Osteocyte (in vitro differentiated cells): Measurements from ENCODE around the gene SCARF2. TPM values are rescaled to one million over a fixed set of nuclear protein-coding genes. Genes with fewer than 3 reads are reported as not detected.

Experiments
- DNase-seq: peaks from one replicate; pipeline ENCODE4 v3.0.0; 2021; ENCODE audit warnings: mixed read lengths; ENCODE audit not compliant: unreplicated experiment; ENCODE audit errors: extremely low spot score
- H3K27ac Mint-ChIP-seq: one replicate; pipeline ENCODE4 v1.8.0; 2021; ENCODE audit warnings: mild to moderate bottlenecking, mixed read lengths; ENCODE audit not compliant: unreplicated experiment
- H3K27me3 Mint-ChIP-seq: one replicate; pipeline ENCODE4 v1.8.0; 2021; ENCODE audit warnings: mixed read lengths; ENCODE audit not compliant: unreplicated experiment
- H3K36me3 Mint-ChIP-seq: one replicate; pipeline ENCODE4 v1.8.0; 2021; ENCODE audit warnings: mixed read lengths; ENCODE audit not compliant: unreplicated experiment
- H3K4me1 Mint-ChIP-seq: one replicate; pipeline ENCODE4 v1.8.0; 2021; ENCODE audit warnings: mixed read lengths; ENCODE audit not compliant: unreplicated experiment
- H3K4me3 Mint-ChIP-seq: one replicate; pipeline ENCODE4 v1.8.0; 2021; ENCODE audit warnings: mild to moderate bottlenecking, moderate library complexity, mixed read lengths; ENCODE audit not compliant: unreplicated experiment
- H3K9me3 Mint-ChIP-seq: one replicate; pipeline ENCODE4 v1.8.0; 2021; ENCODE audit warnings: mixed read lengths; ENCODE audit not compliant: unreplicated experiment
- CTCF ChIP-seq: fragments of 200-600 bp; sonication (generic); IDR thresholded peaks from 2 replicates; pipeline ENCODE4 v1.5.0; 2021; ENCODE audit warnings: antibody characterized with exemption, mild to moderate bottlenecking, moderate library complexity
- total RNA-seq: library from RNA; stranded (reverse); gene quantifications from 2 replicates; pipeline ENCODE4 v1.2.1, GENCODE V29; 2021

Gene SCARF2
- total RNA-seq, 1 donor from 2014 or later = 50.8 TPM

- peaks cover 26% of the 10 kb centered on the region for H3K27me3 Mint-ChIP-seq
- H3K4me1 Mint-ChIP-seq = peaks cover 15% of the 10 kb centered on the region
- H3K4me3 Mint-ChIP-seq = no peak overlapping the region
- no peaks in the 10 kb centered on the region for H3K36me3 Mint-ChIP-seq
- H3K27ac Mint-ChIP-seq = no peak overlapping the region
- no peak for TF ChIP-seq CTCF
- peaks cover 6% of the 10 kb centered on the region for H3K9me3 Mint-ChIP-seq
- no peak for DNase-seq
Observed at GRCh38 chr22:20390394-20390907, 47.2 kb downstream of the SCARF2 start.

GRCh38 chr22:20389288-20389687 lies 48.3 kb downstream of the SCARF2 start:
- DNase-seq = no peak
- Mint-ChIP-seq H3K36me3 (no peaks in the 10 kb centered on the region), H3K9me3 (peaks cover 6% of the 10 kb centered on the region), H3K27ac (no peak overlapping the region), H3K27me3 (peaks cover 29% of the 10 kb centered on the region), H3K4me1 (peaks cover 4% of the 10 kb centered on the region), H3K4me3 (no peak overlapping the region)
- TF ChIP-seq CTCF = no peak

GRCh38 chr22:20388200-20388599 lies 49.4 kb downstream of the SCARF2 start:
- Mint-ChIP-seq H3K27ac (no peak overlapping the region), H3K4me3 (no peak overlapping the region), H3K4me1 (no peaks in the 10 kb centered on the region), H3K27me3 (peaks cover 38% of the 10 kb centered on the region), H3K9me3 (peaks cover 6% of the 10 kb centered on the region), H3K36me3 (no peaks in the 10 kb centered on the region)
- TF ChIP-seq CTCF = no peak
- no peak for DNase-seq

GRCh38 chr22:20386972-20387371 lies 50.7 kb downstream of the SCARF2 start:
- TF ChIP-seq CTCF = no peak
- DNase-seq = no peak
- Mint-ChIP-seq H3K27me3 (peaks cover 46% of the 10 kb centered on the region), H3K36me3 (no peaks in the 10 kb centered on the region), H3K27ac (no peak overlapping the region), H3K9me3 (peaks cover 6% of the 10 kb centered on the region), H3K4me1 (no peaks in the 10 kb centered on the region), H3K4me3 (no peak overlapping the region)

- no peaks in the 10 kb centered on the region for H3K36me3 Mint-ChIP-seq
- H3K27me3 Mint-ChIP-seq = peaks cover 50% of the 10 kb centered on the region
- H3K27ac Mint-ChIP-seq = no peak overlapping the region
- H3K4me3 Mint-ChIP-seq = no peak overlapping the region
- no peaks in the 10 kb centered on the region for H3K4me1 Mint-ChIP-seq
- DNase-seq = no peak
- H3K9me3 Mint-ChIP-seq = peaks cover 6% of the 10 kb centered on the region
- no peak for TF ChIP-seq CTCF
Observed at GRCh38 chr22:20386336-20386735, 51.3 kb downstream of the SCARF2 start.
